Transverse colon (tissue), 4 donors: ENCODE results near the gene TLK2. TPM values are rescaled to one million over a fixed set of nuclear protein-coding genes. Genes with fewer than 3 reads are reported as not detected.
"Not testable (repeated sequence)": the region's sequence is repeated elsewhere in the genome, so short reads cannot be mapped to it uniquely, and the experiment has no call there.

Source experiments
- DNase-seq: peaks from one replicate; pipeline ENCODE4 v3.0.0-alpha.2; 2019
- H3K27ac ChIP-seq, 4 donors: fragments of 200-600 bp; sonication (generic); 2 replicates each; pipeline ENCODE4 v1.5.1; 2016 to 2018; ENCODE audit warnings: inconsistent platforms in 4 of 4
- H3K27me3 ChIP-seq: fragments of 200-600 bp; sonication (generic); 2 replicates; pipeline ENCODE4 v1.5.1; 2017; ENCODE audit warnings: inconsistent platforms
- H3K36me3 ChIP-seq, 4 donors: fragments of 200-600 bp; sonication (generic); 2 replicates each; pipeline ENCODE4 v1.5.1; 2017 to 2019; ENCODE audit warnings: inconsistent platforms in 4 of 4
- H3K4me1 ChIP-seq, 4 donors: fragments of 200-600 bp; sonication (generic); 2 replicates each; pipeline ENCODE4 v1.5.1; 2017 to 2020; ENCODE audit warnings: inconsistent platforms in 4 of 4
- H3K4me3 ChIP-seq, 4 donors: fragments of 200-600 bp; sonication (generic); 1 replicate in 1 of 4; 2 replicates in 3 of 4; pipeline versions ENCODE4 v1.5.1 to v1.6.1; 2017 to 2019; ENCODE audit warnings: inconsistent platforms in 4 of 4
- H3K9me3 ChIP-seq, 2 donors: fragments of 200-600 bp; sonication (generic); 2 replicates each; pipeline ENCODE4 v1.5.1; 2017 to 2019; ENCODE audit warnings: inconsistent platforms in 2 of 2
- EP300 ChIP-seq: sonication (generic); formaldehyde crosslinking; IDR thresholded peaks from one replicate; pipeline ENCODE4 v1.6.1; 2017; ENCODE audit warnings: antibody characterized with exemption, low read depth
- POLR2A ChIP-seq: fragments of 450-650 bp; IDR thresholded peaks from one replicate; pipeline ENCODE4 v1.6.1; 2016; ENCODE audit warnings: antibody characterized with exemption, mild to moderate bottlenecking, moderate library complexity
- POLR2AphosphoS5 ChIP-seq, 3 donors: sonication (generic); formaldehyde crosslinking; IDR thresholded peaks; one replicate each; pipeline ENCODE4 v1.6.1; 2016; ENCODE audit warnings: antibody characterized with exemption in 3 of 3
- WGBS, 2 donors: methylation state at CpG; one replicate each; pipeline ENCODE4 v1.1.5; 2018; ENCODE audit warnings: low coverage in 1 of 2; 5-methylcytosine and 5-hydroxymethylcytosine counted together
- in situ Hi-C, 4 donors: fragments of 200-750 bp; cut with MboI; loops; one replicate each; pipeline versions ENCODE4 v1.15.0 to v1.15.1; 2017; ENCODE audit warnings: low sequenced_read_pairs in 3 of 4, low pct_ligation_motif_present in 1 of 4, low pct_unique_long_range_greater_than_20kb in 1 of 4
- intact Hi-C: fragments of 100-400 bp; cut with DNase I; formaldehyde crosslinking; loops from one replicate; pipeline ENCODE4 v1.15.1; 2023; ENCODE audit warnings: low total_unique reads
- total RNA-seq, 4 donors: library from RNA; depleted of rRNA; stranded (reverse); fragments of >200 nt; gene quantifications; one replicate each; pipeline ENCODE4 v1.1.0, GENCODE V29; 2016
- TF ChIP-seq, protein P1 (sequence below), 5 experiments: fragments of 200-600 bp in 3 of 5; fragments of 450-650 bp in 2 of 5; sonication (generic) in 3 of 5; IDR thresholded peaks; 1 replicate in 2 of 5; 2 replicates in 3 of 5; pipeline ENCODE4 v1.5.1; 2016 to 2017; ENCODE audit warnings: antibody characterized with exemption in 5 of 5, inconsistent platforms in 3 of 5, mild to moderate bottlenecking in 2 of 5, moderate library complexity in 1 of 5

Gene TLK2
- total RNA-seq, 4 donors from 2014 or later: 36.6 to 146 (median 46.7) TPM

DNA sequence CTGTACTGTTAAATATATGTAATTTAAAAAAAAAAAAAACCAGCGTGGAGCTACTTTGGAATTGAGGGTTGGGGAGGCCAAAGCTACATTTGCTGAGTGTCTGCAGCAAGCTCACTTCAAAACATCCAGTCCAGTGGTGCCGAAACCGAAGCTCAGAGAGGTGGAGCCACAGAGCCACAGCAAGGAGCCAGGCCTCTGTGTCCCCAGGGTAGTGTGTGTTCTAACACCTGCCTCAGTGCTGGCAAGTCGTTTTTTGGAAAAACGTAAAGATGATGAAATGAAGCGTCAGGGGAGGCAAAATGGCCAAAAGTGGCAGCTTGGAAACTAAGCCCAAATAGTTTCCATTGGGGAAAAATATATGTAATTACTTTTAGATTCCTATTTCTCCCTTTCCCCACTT, 112.7 kb downstream of the TLK2 start:
- no peak overlapping the region for H3K4me3 ChIP-seq
- H3K27ac ChIP-seq: no peak overlapping the region
- no peaks in the 10 kb centered on the region for H3K27me3 ChIP-seq
- WGBS, 2 donors: 79 to 82% methylated on average over 5 to 6 of the region's 6 CpGs
- TF ChIP-seq POLR2AphosphoS5 (IDR thresholded peaks at IDR 0.05) (no peak), EP300 (no peak), POLR2A (no peak)
- TF ChIP-seq, protein P1, sequence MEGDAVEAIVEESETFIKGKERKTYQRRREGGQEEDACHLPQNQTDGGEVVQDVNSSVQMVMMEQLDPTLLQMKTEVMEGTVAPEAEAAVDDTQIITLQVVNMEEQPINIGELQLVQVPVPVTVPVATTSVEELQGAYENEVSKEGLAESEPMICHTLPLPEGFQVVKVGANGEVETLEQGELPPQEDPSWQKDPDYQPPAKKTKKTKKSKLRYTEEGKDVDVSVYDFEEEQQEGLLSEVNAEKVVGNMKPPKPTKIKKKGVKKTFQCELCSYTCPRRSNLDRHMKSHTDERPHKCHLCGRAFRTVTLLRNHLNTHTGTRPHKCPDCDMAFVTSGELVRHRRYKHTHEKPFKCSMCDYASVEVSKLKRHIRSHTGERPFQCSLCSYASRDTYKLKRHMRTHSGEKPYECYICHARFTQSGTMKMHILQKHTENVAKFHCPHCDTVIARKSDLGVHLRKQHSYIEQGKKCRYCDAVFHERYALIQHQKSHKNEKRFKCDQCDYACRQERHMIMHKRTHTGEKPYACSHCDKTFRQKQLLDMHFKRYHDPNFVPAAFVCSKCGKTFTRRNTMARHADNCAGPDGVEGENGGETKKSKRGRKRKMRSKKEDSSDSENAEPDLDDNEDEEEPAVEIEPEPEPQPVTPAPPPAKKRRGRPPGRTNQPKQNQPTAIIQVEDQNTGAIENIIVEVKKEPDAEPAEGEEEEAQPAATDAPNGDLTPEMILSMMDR (IDR thresholded peaks at IDR 0.05): no peak
- intact Hi-C loops: no loop called here
- no peak for DNase-seq
- peaks cover 0 to 32% (median 5%) of the 10 kb centered on the region in 4 donors for H3K36me3 ChIP-seq
- no peaks in the 10 kb centered on the region for H3K4me1 ChIP-seq
- no peaks in the 10 kb centered on the region for H3K9me3 ChIP-seq
- in situ Hi-C loops: no loop called here

DNA sequence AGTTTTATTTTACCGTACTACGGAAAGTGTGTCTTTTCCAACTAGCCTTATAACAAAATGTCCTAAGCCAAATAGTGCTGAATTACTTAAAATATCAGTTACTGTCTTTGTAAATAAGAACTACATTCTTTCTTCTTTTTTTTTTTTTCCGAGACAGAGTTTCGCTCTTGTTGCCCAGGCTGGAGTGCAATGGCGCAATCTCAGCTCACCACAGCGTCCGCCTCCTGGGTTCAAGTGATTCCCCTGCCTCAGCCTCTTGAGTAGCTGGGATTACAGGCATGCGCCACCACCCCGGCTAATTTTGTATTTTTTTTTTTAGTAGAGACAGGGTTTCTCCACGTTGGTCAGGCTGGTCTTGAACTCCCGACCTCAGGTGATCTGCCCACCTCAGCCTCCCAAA, 113.2 kb downstream of the TLK2 start:
- peaks cover 0 to 30% (median 5%) of the 10 kb centered on the region in 4 donors for H3K36me3 ChIP-seq

DNA sequence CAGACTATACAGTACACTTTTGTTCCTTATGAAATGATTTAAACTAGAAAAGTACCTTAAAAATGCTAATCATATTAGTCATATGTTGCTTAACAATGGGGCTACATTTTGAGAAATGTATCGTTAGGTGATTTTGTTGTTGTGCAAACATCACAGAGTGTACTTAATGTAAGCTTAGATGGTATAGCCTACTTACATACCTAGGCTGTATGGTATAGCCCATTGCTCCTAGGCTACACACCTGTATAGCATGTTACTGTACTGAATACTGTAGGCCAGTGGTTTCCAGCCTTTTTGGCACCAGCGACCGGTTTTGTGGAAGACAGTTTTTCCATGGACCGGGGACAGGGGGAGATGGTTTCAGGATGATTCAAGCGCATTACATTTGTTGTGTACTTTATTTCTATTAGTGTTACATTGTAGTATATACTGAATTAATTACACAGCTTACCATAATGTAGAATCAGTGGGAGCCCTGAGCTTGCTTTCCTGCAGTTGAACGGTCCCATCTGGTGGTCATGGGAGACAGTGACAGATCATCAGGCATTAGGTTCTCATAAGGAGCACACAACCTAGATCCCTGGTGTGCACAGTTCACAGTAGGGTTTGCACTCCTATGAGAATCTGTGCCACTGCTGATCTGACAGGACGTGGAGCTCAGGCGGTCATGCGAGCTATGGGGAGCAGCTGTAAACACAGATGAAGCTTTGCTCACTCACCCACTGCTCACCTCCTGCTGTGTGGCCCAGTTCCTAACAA, 113.9 kb downstream of the TLK2 start:
- intact Hi-C loops (no loop called here), in situ Hi-C loops (no loop called here)
- H3K27me3 ChIP-seq: no peaks in the 10 kb centered on the region
- WGBS, 2 donors: 84 to 100% methylated on average over 5 to 9 of the region's 9 CpGs
- H3K4me1 ChIP-seq: no peaks in the 10 kb centered on the region
- H3K9me3 ChIP-seq: no peaks in the 10 kb centered on the region
- H3K4me3 ChIP-seq: no peak overlapping the region
- H3K27ac ChIP-seq: no peak overlapping the region
- peaks cover 0 to 36% (median 7%) of the 10 kb centered on the region in 4 donors for H3K36me3 ChIP-seq
- no peak for DNase-seq
- TF ChIP-seq, protein P1 (IDR thresholded peaks at IDR 0.05): no peak
- no peak for TF ChIP-seq POLR2A
- TF ChIP-seq EP300: no peak
- no peak for TF ChIP-seq POLR2AphosphoS5 (IDR thresholded peaks at IDR 0.05)

More for the DNA sequence above, 113.2 kb downstream of the TLK2 start:
- H3K27me3 ChIP-seq, H3K4me3 ChIP-seq, intact Hi-C loops, H3K9me3 ChIP-seq, in situ Hi-C loops, H3K27ac ChIP-seq, DNase-seq, H3K4me1 ChIP-seq: not testable (repeated sequence)
- WGBS, 2 donors: 84 to 94% methylated on average over 11 of the region's 11 CpGs

DNA sequence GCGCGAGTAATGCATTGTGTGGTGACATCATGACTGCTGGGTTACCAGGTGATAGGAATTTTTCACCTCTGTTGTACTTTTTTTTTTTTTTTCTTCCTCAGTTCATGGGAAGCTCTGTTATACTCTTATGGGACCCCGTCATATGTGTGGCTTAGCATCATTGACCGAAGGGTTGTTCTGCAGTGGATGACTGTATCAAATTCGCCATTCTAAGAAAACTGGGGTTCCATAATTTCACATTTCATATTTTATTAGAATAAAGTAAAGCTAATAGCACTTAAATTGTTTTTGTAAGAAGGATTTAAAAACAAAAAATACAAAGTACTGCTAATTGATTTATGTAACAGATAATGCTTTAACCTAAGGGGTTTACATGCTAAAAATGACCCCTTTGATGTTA, 116.9 kb downstream of the TLK2 start:
- no peak overlapping the region for H3K4me3 ChIP-seq
- no peaks in the 10 kb centered on the region for H3K9me3 ChIP-seq
- intact Hi-C loops: no loop called here
- H3K27ac ChIP-seq: no peak overlapping the region
- TF ChIP-seq EP300: no peak
- TF ChIP-seq POLR2A: no peak
- TF ChIP-seq POLR2AphosphoS5 (IDR thresholded peaks at IDR 0.05): no peak
- TF ChIP-seq, protein P1 (IDR thresholded peaks at IDR 0.05): no peak
- WGBS, 2 donors: 95 to 98% methylated on average over 5 of the region's 5 CpGs
- in situ Hi-C loops: no loop called here
- no peak for DNase-seq
- peaks cover 0 to 35% (median 11%) of the 10 kb centered on the region in 4 donors for H3K36me3 ChIP-seq
- no peaks in the 10 kb centered on the region for H3K27me3 ChIP-seq
- H3K4me1 ChIP-seq: no peaks in the 10 kb centered on the region
